VCaP (cell line): ENCODE data around the gene UTS2R.
"Not testable (repeated sequence)": the region's sequence is repeated elsewhere in the genome, so short reads cannot be mapped to it uniquely, and the experiment has no call there.

Experiments
- H3K27ac ChIP-seq: fragments of 450-650 bp; 2 replicates; pipeline ENCODE4 v1.5.1; 2017
- TF ChIP-seq, protein P1 (sequence below): fragments of 450-650 bp; conservative IDR thresholded peaks from 2 replicates; pipeline ENCODE4 v1.5.1; 2017; ENCODE audit warnings: mild to moderate bottlenecking, moderate library complexity

The UTS2R gene

DNA sequence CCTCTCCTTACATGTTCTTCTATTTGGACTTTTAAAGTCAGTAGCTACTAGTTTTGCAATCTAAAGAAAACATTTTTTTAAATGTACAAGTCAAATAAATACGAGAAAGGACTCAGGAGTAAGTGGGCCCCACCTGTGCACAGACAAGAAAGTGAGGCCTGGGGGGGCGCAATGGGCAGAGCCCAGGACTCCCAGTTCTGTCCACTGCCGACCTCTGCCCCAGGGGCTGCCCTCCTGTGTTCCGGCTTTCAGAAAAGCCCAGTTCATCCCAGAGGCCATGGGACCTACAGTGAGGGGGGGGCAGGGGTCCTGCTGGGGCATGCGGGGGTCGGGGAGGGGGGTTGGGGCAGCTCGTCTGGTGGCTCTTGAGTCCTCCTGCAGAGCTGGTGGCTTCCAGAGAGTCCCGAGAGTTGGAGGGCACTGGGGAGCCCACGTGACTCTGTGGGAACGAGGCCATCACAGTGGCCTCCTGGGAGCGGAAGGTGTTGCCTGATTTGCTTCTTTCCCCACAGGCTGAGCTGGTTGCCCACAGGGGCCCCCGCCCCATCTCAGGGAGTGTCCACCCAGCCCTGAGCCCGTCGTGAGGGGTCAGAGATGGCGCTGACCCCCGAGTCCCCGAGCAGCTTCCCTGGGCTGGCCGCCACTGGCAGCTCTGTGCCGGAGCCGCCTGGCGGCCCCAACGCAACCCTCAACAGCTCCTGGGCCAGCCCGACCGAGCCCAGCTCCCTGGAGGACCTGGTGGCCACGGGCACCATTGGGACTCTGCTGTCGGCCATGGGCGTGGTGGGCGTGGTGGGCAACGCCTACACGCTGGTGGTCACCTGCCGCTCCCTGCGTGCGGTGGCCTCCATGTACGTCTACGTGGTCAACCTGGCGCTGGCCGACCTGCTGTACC, 2.4 kb downstream of the UTS2R start:
- TF ChIP-seq, protein P1, sequence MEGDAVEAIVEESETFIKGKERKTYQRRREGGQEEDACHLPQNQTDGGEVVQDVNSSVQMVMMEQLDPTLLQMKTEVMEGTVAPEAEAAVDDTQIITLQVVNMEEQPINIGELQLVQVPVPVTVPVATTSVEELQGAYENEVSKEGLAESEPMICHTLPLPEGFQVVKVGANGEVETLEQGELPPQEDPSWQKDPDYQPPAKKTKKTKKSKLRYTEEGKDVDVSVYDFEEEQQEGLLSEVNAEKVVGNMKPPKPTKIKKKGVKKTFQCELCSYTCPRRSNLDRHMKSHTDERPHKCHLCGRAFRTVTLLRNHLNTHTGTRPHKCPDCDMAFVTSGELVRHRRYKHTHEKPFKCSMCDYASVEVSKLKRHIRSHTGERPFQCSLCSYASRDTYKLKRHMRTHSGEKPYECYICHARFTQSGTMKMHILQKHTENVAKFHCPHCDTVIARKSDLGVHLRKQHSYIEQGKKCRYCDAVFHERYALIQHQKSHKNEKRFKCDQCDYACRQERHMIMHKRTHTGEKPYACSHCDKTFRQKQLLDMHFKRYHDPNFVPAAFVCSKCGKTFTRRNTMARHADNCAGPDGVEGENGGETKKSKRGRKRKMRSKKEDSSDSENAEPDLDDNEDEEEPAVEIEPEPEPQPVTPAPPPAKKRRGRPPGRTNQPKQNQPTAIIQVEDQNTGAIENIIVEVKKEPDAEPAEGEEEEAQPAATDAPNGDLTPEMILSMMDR: no peak
- H3K27ac ChIP-seq: no peak overlapping the region

DNA sequence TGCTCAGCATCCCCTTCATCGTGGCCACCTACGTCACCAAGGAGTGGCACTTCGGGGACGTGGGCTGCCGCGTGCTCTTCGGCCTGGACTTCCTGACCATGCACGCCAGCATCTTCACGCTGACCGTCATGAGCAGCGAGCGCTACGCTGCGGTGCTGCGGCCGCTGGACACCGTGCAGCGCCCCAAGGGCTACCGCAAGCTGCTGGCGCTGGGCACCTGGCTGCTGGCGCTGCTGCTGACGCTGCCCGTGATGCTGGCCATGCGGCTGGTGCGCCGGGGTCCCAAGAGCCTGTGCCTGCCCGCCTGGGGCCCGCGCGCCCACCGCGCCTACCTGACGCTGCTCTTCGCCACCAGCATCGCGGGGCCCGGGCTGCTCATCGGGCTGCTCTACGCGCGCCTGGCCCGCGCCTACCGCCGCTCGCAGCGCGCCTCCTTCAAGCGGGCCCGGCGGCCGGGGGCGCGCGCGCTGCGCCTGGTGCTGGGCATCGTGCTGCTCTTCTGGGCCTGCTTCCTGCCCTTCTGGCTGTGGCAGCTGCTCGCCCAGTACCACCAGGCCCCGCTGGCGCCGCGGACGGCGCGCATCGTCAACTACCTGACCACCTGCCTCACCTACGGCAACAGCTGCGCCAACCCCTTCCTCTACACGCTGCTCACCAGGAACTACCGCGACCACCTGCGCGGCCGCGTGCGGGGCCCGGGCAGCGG, 3.2 kb downstream of the UTS2R start:
- TF ChIP-seq, protein P1: no peak
- H3K27ac ChIP-seq: no peak overlapping the region

DNA sequence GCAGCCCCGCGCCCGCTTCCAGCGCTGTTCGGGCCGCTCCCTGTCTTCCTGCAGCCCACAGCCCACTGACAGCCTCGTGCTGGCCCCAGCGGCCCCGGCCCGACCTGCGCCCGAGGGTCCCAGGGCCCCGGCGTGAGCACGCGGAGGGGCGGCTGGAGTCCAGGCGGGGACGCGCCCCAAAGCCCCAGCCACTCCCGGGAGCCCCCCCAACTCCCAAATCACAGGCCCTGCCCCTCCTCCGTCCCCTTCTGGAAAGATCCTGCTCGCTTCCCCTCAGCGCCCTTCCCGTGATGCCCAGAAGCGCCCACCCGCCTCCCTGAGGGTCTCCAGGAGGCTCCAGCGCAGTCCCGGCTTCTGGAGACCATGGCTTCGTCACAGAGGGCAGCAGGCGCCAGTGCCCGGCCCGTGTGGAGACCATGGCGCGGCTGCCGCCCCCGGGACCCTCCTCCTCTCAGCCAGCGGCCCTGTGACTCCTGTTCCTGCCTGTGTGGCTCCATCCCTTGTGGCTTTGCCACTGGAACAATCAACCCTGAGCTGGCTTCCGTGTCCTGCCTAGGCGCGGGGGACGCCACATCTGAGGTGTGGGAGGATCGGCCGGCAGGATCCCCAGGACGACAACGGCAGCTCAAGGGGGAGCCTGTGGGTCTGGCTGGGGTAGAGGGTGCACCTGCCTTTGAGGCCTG, 3.9 kb downstream of the UTS2R start:
- H3K27ac ChIP-seq: no peak overlapping the region
- TF ChIP-seq, protein P1: no peak

DNA sequence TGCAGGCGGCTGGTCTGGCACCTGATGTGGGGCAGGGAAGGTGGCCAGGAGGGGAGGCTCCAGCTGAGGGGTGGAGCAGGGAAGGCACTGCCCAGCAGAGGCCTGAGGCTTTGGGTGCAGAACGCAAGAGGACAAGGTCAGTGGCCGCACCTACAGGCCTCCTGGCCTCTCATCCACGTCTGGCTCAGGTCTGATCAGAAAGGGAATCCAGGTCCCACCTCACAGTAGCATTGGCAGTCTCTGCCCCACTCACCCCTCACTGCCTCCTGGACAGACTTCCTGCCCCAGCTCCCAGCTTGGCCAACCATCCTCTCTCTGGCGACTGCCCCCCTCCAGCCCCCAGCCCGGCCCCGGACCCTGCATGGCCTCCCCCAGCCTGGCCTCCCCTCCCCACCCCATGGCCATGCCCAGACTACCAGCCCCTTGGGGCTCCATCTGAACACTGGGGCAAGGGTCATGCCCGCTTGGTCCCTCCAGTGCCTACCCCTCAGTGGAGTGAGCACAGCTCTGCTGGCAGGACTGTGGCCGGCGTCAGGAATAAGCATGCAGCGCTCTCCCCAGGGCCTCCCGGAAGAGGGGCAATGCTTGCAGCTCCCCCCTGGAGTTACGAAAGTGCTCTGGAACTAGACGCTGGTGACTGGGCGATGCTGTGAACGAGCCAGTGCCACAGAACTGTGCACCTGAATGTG, 4.6 kb downstream of the UTS2R start:
- no peak overlapping the region for H3K27ac ChIP-seq
- TF ChIP-seq, protein P1: no peak

DNA sequence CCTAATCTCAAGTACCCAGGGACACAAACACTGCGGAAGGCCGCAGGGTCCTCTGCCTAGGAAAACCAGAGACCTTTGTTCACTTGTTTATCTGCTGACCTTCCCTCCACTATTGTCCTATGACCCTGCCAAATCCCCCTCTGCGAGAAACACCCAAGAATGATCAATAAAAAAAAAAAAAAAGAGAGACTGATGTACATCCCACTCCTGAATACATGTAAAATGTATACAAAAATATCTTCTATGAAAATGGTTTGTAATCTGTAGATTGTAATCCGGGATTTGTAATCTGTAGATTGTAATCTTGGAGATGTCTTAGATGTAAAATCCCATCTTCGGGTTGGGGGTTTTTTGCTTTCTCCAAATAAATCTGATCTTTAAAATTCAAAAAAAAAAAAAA, 5.7 kb downstream of the UTS2R start:
- not testable (repeated sequence) for H3K27ac ChIP-seq

DNA sequence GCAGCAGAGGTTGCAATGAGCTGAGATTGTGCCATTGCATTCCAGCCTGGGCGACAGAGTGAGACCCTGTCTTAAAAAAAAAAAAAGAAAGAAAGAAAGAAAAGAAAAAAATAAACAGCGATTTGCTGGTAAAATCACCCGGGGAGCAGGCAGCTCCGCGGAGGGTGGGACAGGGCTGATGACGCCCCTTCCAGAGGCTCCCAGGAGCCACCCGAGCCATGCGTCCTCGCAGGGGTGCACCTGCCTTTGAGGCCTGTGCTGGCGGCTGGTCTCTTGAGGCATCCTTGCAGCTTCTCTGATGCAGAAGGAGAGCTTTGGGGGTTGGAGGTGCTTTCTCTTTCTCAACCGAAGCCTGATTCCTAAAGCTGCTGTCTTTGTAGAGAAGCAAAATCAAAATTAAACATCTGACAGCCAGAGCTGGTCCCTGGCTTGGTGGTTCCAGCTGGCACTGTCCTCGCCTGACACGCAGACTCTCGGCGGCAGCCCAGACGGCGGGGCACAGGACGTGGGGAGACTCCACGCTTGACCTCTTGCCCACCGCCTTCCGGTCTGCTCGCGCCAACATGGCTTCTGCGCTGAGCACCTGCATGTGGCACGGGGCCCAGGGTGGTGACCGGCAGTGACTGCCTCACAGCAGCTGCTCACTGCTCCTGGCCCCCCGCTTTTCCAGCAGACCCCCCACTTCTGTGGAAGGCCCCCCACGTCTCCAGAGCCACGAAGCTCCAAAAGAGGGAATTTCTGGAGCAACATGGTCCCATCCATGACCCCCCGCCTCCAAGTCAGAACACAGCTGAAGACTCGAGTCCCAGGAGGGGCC, 6.6 kb downstream of the UTS2R start:
- TF ChIP-seq, protein P1: no peak
- no peak overlapping the region for H3K27ac ChIP-seq

DNA sequence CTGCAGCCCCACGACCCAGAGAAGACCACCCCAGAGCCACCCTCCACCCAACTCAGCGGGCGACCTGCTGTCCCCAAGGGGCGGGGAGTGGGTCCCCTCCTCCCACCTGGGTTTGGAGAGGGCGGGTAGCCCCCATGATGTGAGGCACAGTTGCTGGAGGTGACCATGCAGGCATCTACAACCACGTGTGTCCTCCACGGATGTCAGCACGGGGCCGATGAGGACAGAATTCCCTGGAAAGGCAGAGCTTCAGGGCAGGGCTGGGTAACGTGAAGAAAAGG, 7.1 kb downstream of the UTS2R start:
- no peak overlapping the region for H3K27ac ChIP-seq
- TF ChIP-seq, protein P1: no peak
